Gastroesophageal sphincter (tissue), 3 donors: ENCODE results near the gene UBAC2.

Source experiments
- CTCF ChIP-seq, 4 experiments: fragments of 200-600 bp in 2 of 4; fragments of 450-650 bp in 2 of 4; sonication (generic) in 1 of 4; IDR thresholded peaks; one replicate each; pipeline ENCODE4 v1.5.1; 2017 to 2019; ENCODE audit warnings: antibody characterized with exemption in 4 of 4, mild to moderate bottlenecking in 2 of 4, moderate library complexity in 2 of 4
- EP300 ChIP-seq: sonication (generic); formaldehyde crosslinking; IDR thresholded peaks from one replicate; pipeline ENCODE4 v1.6.1; 2017; ENCODE audit warnings: antibody characterized with exemption, mild to moderate bottlenecking
- POLR2A ChIP-seq, 2 donors: fragments of 450-650 bp; IDR thresholded peaks; one replicate each; pipeline ENCODE4 v1.6.1; 2017; ENCODE audit warnings: antibody characterized with exemption in 2 of 2, mild to moderate bottlenecking in 2 of 2, moderate library complexity in 1 of 2
- POLR2AphosphoS5 ChIP-seq: sonication (generic); formaldehyde crosslinking; IDR thresholded peaks from one replicate; pipeline ENCODE4 v1.6.1; 2017; ENCODE audit warnings: antibody characterized with exemption

- TF ChIP-seq EP300 (no peak), POLR2AphosphoS5 (no peak), CTCF (IDR thresholded peaks at IDR 0.05) (no peak), POLR2A (IDR thresholded peaks at IDR 0.05) (no peak)
These were observed 41.8 kb upstream of the UBAC2 start for GRCh38 chr13:99158846-99159245.
